Transverse colon (tissue), 4 donors: ENCODE data around the gene DSCAM.

ENCODE experiments used
- CTCF ChIP-seq, 5 experiments: fragments of 200-600 bp in 3 of 5; fragments of 450-650 bp in 2 of 5; sonication (generic) in 3 of 5; IDR thresholded peaks; 1 replicate in 2 of 5; 2 replicates in 3 of 5; pipeline ENCODE4 v1.5.1; 2016 to 2017; ENCODE audit warnings: antibody characterized with exemption in 5 of 5, inconsistent platforms in 3 of 5, mild to moderate bottlenecking in 2 of 5, moderate library complexity in 1 of 5
- EP300 ChIP-seq: sonication (generic); formaldehyde crosslinking; IDR thresholded peaks from one replicate; pipeline ENCODE4 v1.6.1; 2017; ENCODE audit warnings: antibody characterized with exemption, low read depth
- POLR2A ChIP-seq: fragments of 450-650 bp; IDR thresholded peaks from one replicate; pipeline ENCODE4 v1.6.1; 2016; ENCODE audit warnings: antibody characterized with exemption, mild to moderate bottlenecking, moderate library complexity
- POLR2AphosphoS5 ChIP-seq, 3 donors: sonication (generic); formaldehyde crosslinking; IDR thresholded peaks; one replicate each; pipeline ENCODE4 v1.6.1; 2016; ENCODE audit warnings: antibody characterized with exemption in 3 of 3

- TF ChIP-seq CTCF (IDR thresholded peaks at IDR 0.05) (no peak), POLR2AphosphoS5 (IDR thresholded peaks at IDR 0.05) (no peak), POLR2A (no peak), EP300 (no peak)
Measured at GRCh38 chr21:40684726-40685125, 162.2 kb downstream of the DSCAM start.
